Liver (tissue), 9 donors: Measurements from ENCODE around the gene SPEF1. TPM values are rescaled to one million over a fixed set of nuclear protein-coding genes. Genes with fewer than 3 reads are reported as not detected.
A peak's percentile ranks its signal among the peaks of the same experiment; 100 is the strongest.

Experiments used
- DNase-seq: peaks from one replicate; pipeline ENCODE4 v3.0.0-alpha.2; 2017; ENCODE audit warnings: low spot score
- H3K27ac ChIP-seq, 2 donors: one replicate each; pipeline ENCODE4 v1.7.0; 2013; ENCODE audit warnings: inconsistent platforms in 2 of 2, low read length in 2 of 2, control low read depth in 1 of 2, low read depth in 1 of 2, mild to moderate bottlenecking in 1 of 2
- H3K27me3 ChIP-seq, 4 donors: one replicate each; pipeline versions ENCODE4 v1.6.1 to v1.7.0; 2013; ENCODE audit warnings: low read length in 3 of 4, inconsistent platforms in 1 of 4, mild to moderate bottlenecking in 1 of 4, moderate library complexity in 1 of 4; ENCODE audit not compliant: control insufficient read depth in 4 of 4, insufficient read depth in 4 of 4
- H3K36me3 ChIP-seq, 4 donors: one replicate each; pipeline versions ENCODE4 v1.6.1 to v1.7.0; 2013; ENCODE audit warnings: low read length in 3 of 4, mild to moderate bottlenecking in 3 of 4, low read depth in 1 of 4, moderate library complexity in 1 of 4; ENCODE audit not compliant: control insufficient read depth in 4 of 4, insufficient read depth in 3 of 4
- H3K4me1 ChIP-seq, 4 donors: one replicate each; pipeline versions ENCODE4 v1.6.1 to v1.7.0; 2013; ENCODE audit warnings: low read length in 3 of 4, mild to moderate bottlenecking in 3 of 4, moderate library complexity in 1 of 4; ENCODE audit not compliant: control insufficient read depth in 4 of 4, insufficient read depth in 4 of 4
- H3K4me3 ChIP-seq, 3 donors: one replicate each; pipeline versions ENCODE4 v1.6.1 to v1.7.0; 2013; ENCODE audit warnings: low read length in 3 of 3, control low read depth in 1 of 3, low read depth in 1 of 3, mild to moderate bottlenecking in 1 of 3
- H3K9ac ChIP-seq, 2 donors: one replicate each; pipeline ENCODE4 v1.7.0; 2013; ENCODE audit warnings: low read length in 2 of 2, mild to moderate bottlenecking in 2 of 2, moderate library complexity in 2 of 2, control low read depth in 1 of 2, low read depth in 1 of 2
- H3K9me3 ChIP-seq, 4 donors: one replicate each; pipeline versions ENCODE4 v1.6.1 to v1.7.0; 2013; ENCODE audit warnings: low read length in 3 of 4; ENCODE audit not compliant: control insufficient read depth in 4 of 4
- CTCF ChIP-seq: fragments of 150-350 bp; IDR thresholded peaks from 2 replicates; pipeline ENCODE4 v1.5.1; 2017; ENCODE audit warnings: improper control_type of control experiment, low read depth, low read length; ENCODE audit not compliant: missing input control
- EGR1 ChIP-seq, 2 donors: IDR thresholded peaks; 2 replicates each; pipeline ENCODE4 v1.6.1; 2016 to 2018; ENCODE audit warnings: antibody characterized with exemption in 2 of 2, low read depth in 2 of 2
- FOXA1 ChIP-seq: IDR thresholded peaks from 2 replicates; pipeline ENCODE4 v1.6.1; 2016; ENCODE audit warnings: antibody characterized with exemption
- FOXA2 ChIP-seq: IDR thresholded peaks from 2 replicates; pipeline ENCODE4 v1.6.1; 2016; ENCODE audit warnings: antibody characterized with exemption
- GABPA ChIP-seq, 2 donors: IDR thresholded peaks in 1 of 2; conservative IDR thresholded peaks in 1 of 2; 2 replicates each; pipeline ENCODE4 v1.6.1; 2016; ENCODE audit warnings: antibody characterized with exemption in 2 of 2, mild to moderate bottlenecking in 1 of 2, moderate library complexity in 1 of 2
- HNF4A ChIP-seq, 2 donors: conservative IDR thresholded peaks; 2 replicates each; pipeline ENCODE4 v1.6.1; 2016; ENCODE audit warnings: antibody characterized with exemption in 2 of 2, mild to moderate bottlenecking in 2 of 2
- JUND ChIP-seq, 2 donors: IDR thresholded peaks; 2 replicates each; pipeline ENCODE4 v1.6.1; 2016; ENCODE audit warnings: antibody characterized with exemption in 2 of 2
- MAX ChIP-seq: IDR thresholded peaks from 2 replicates; pipeline ENCODE4 v1.6.1; 2016; ENCODE audit warnings: antibody characterized with exemption
- NR2F2 ChIP-seq: IDR thresholded peaks from 2 replicates; pipeline ENCODE4 v1.6.1; 2016; ENCODE audit warnings: antibody characterized with exemption
- RAD21 ChIP-seq, 2 donors: IDR thresholded peaks; 2 replicates each; pipeline ENCODE4 v1.6.1; 2016; ENCODE audit warnings: antibody characterized with exemption in 2 of 2, mild to moderate bottlenecking in 2 of 2
- REST ChIP-seq: IDR thresholded peaks from 2 replicates; pipeline ENCODE4 v1.6.1; 2016; ENCODE audit warnings: antibody characterized with exemption, mild to moderate bottlenecking
- RXRA ChIP-seq, 2 donors: IDR thresholded peaks; 2 replicates each; pipeline ENCODE4 v1.6.1; 2017 to 2018; ENCODE audit warnings: antibody characterized with exemption in 2 of 2, mild to moderate bottlenecking in 1 of 2
- SP1 ChIP-seq: IDR thresholded peaks from 2 replicates; pipeline ENCODE4 v1.6.1; 2018; ENCODE audit warnings: antibody characterized with exemption, mild to moderate bottlenecking
- TAF1 ChIP-seq: conservative IDR thresholded peaks from 2 replicates; pipeline ENCODE4 v1.6.1; 2016; ENCODE audit warnings: antibody characterized with exemption, mild to moderate bottlenecking
- YY1 ChIP-seq: IDR thresholded peaks from 2 replicates; pipeline ENCODE4 v1.6.1; 2016; ENCODE audit warnings: antibody characterized with exemption, mild to moderate bottlenecking
- ZBTB33 ChIP-seq: IDR thresholded peaks from 2 replicates; pipeline ENCODE4 v1.6.1; 2016; ENCODE audit warnings: antibody characterized with exemption
- WGBS: extraction: QIAGEN DNeasy Blood & Tissue Kit; methylation state at CpG from one replicate; pipeline ENCODE4 v1.1.7; 2013; 5-methylcytosine and 5-hydroxymethylcytosine counted together
- polyA plus RNA-seq, 2 donors: library from polyadenylated mRNA; stranded (reverse) in 1 of 2; unstranded in 1 of 2; fragments of 200-250 nt in 1 of 2; fragments of >200 nt in 1 of 2; fragmentation: Nextera tagmentation in 1 of 2; extraction: Ambion mirVana in 1 of 2; gene quantifications; one replicate each; pipeline versions ENCODE4 v1.2.1 to v1.2.3, GENCODE V29; 2013 to 2015
- total RNA-seq, 2 donors: library from RNA; depleted of rRNA; stranded (reverse); fragments of >200 nt; gene quantifications; one replicate each; pipeline ENCODE4 v1.2.3, GENCODE V29; 2014
- donor health status: healthy.
- donor health status: healthy.
- donor health status: healthy.
- donor health status: healthy.
- donor health status: healthy.

The SPEF1 gene
- total and polyA plus RNA-seq, 4 donors, result not detected

- peak overlapping the region; percentile 76 to 78 for H3K27ac ChIP-seq
- H3K9me3 ChIP-seq, result no peaks in the 10 kb centered on the region
- no peaks in the 10 kb centered on the region for H3K36me3 ChIP-seq
- TF ChIP-seq MAX, result no peak
- no peak for TF ChIP-seq GABPA (IDR thresholded peaks at IDR 0.05 in 1 of 2, conservative IDR thresholded peaks at IDR 0.05 in 1 of 2)
- no peak for TF ChIP-seq REST
- TF ChIP-seq YY1, result no peak
- TF ChIP-seq CTCF, result peak; percentile 40
- no peak for TF ChIP-seq RXRA (IDR thresholded peaks at IDR 0.05)
- TF ChIP-seq JUND (IDR thresholded peaks at IDR 0.05), result peak; percentile 18 to 30
- peak; percentile 59 to 69 for TF ChIP-seq RAD21 (IDR thresholded peaks at IDR 0.05)
- no peaks in the 10 kb centered on the region for H3K27me3 ChIP-seq
- peaks cover 3 to 19% (median 14%) of the 10 kb centered on the region in 4 donors for H3K4me1 ChIP-seq
- peak overlapping the region; percentile 72 to 74 for H3K9ac ChIP-seq
- peak; percentile 75 for DNase-seq
- WGBS, result 4% methylated on average over 51 of the region's 51 CpGs
- H3K4me3 ChIP-seq, result peak overlapping the region; percentile 58 to 93 (median 76)
Observed at GRCh38 chr20:3768342-3769130, 12.7 kb downstream of the SPEF1 start.

- peaks cover 3 to 19% (median 14%) of the 10 kb centered on the region in 4 donors for H3K4me1 ChIP-seq
- peak within 1 kb of the TSS; percentile 76 to 78 for H3K27ac ChIP-seq
- H3K36me3 ChIP-seq, result no peaks in the 10 kb centered on the region
- H3K9ac ChIP-seq, result peak within 1 kb of the TSS; percentile 72 to 74
- H3K9me3 ChIP-seq, result no peaks in the 10 kb centered on the region
- H3K4me3 ChIP-seq, result peak within 1 kb of the TSS; percentile 58 to 93 (median 76)
- no peaks in the 10 kb centered on the region for H3K27me3 ChIP-seq
- 1% methylated on average over 80 of the region's 80 CpGs for WGBS
- peak; percentile 97 for DNase-seq
- TF ChIP-seq REST (peak; percentile 26), FOXA1 (no peak), JUND (IDR thresholded peaks at IDR 0.05) (no peak), TAF1 (no peak), RAD21 (IDR thresholded peaks at IDR 0.05) (no peak), RXRA (IDR thresholded peaks at IDR 0.05) (peak; percentile 26 to 33), HNF4A (conservative IDR thresholded peaks at IDR 0.05) (peak in 1 of 2 donors; percentile 28), NR2F2 (no peak), EGR1 (IDR thresholded peaks at IDR 0.05; ENCODE audit: low read depth in 2 of 2) (peak in 1 of 2 donors; percentile 16), YY1 (peak; percentile 54), GABPA (IDR thresholded peaks at IDR 0.05 in 1 of 2, conservative IDR thresholded peaks at IDR 0.05 in 1 of 2) (no peak), ZBTB33 (peak; percentile 98), SP1 (peak; percentile 66), FOXA2 (no peak)
Observed at GRCh38 chr20:3767427-3768341, 13.6 kb downstream of the SPEF1 start, which contains the start of gene ADISSP. Gene ADISSP (minus strand): TSS chr20:3767753. CDS start chr20:3760100, 7,653 bp downstream.
